ENCODE results near the gene IFRD2.

- no peak for TF ChIP-seq CTCF (conservative IDR thresholded peaks at IDR 0.05 in 1 of 2, IDR thresholded peaks at IDR 0.05 in 1 of 2; ENCODE audit: low read depth in 1 of 2, low read length in 2 of 2)
- TF ChIP-seq EZH2 (IDR thresholded peaks at IDR 0.05; ENCODE audit: low read length, missing control alignments) = no peak
Measured at GRCh38 chr3:50296721-50297383, 4.6 kb upstream of the IFRD2 start.
